A549 (cell line): ENCODE measurements around the gene LRRC38. TPM values are rescaled to one million over a fixed set of nuclear protein-coding genes. Genes with fewer than 3 reads are reported as not detected.
"Not testable (repeated sequence)": the region's sequence is repeated elsewhere in the genome, so short reads cannot be mapped to it uniquely, and the experiment has no call there.

ENCODE experiments used
- ATAC-seq, 2 experiments: fragments of 200-7000 bp in 1 of 2; fragments of >200 bp in 1 of 2; cut with Nextera tagmentation in 1 of 2; cut with Tn5 transposase in 1 of 2; 3 replicates each; pipeline versions ENCODE4 v1.8.0 to v1.9.1; 2018 to 2020; ENCODE audit warnings: mild to moderate bottlenecking in 1 of 2, moderate library complexity in 1 of 2
- CTCF ChIA-PET: fragments of 300-600 bp; sonication (Branson Sonifier 250); formaldehyde crosslinking; extraction: SDS; loops from one replicate; lab custom pipeline; 2021; ENCODE audit warnings: antibody characterized with exemption, inconsistent platforms; lab: Yijun Ruan, JAX
- POLR2A ChIA-PET: fragments of 350-600 bp; formaldehyde crosslinking; extraction: SDS; loops from one replicate; lab custom pipeline; 2021; ENCODE audit warnings: antibody characterized with exemption, inconsistent platforms; lab: Yijun Ruan, JAX
- DNase-seq, 2 experiments: peaks; one replicate each; pipeline versions ENCODE4 v3.0.0 to v3.0.0-alpha.2; 2011 to 2016; ENCODE audit warnings: low read depth in 1 of 2, low spot score in 1 of 2
- FAIRE-seq: peaks from 2 replicates; lab custom pipeline; 2011; peaks lifted over from hg19 to GRCh38; lab: Jason Lieb, UNC
- H3K27ac ChIP-seq, 2 experiments: fragments of >200 bp; sonication (Bioruptor Twin); formaldehyde crosslinking; 3 replicates each; pipeline ENCODE4 v1.5.1; 2016 to 2017
- H3K4me1 ChIP-seq: fragments of >200 bp; sonication (Bioruptor Twin); formaldehyde crosslinking; 3 replicates; pipeline ENCODE4 v1.6.1; 2016
- H3K4me2 ChIP-seq: fragments of >200 bp; sonication (Bioruptor Twin); formaldehyde crosslinking; 3 replicates; pipeline ENCODE4 v1.6.1; 2016
- H3K4me3 ChIP-seq: fragments of >200 bp; sonication (Bioruptor Twin); formaldehyde crosslinking; 3 replicates; pipeline ENCODE4 v1.5.1; 2016
- H3K9me3 ChIP-seq: fragments of >200 bp; sonication (Bioruptor Twin); formaldehyde crosslinking; 3 replicates; pipeline ENCODE4 v1.6.1; 2016
- CHD2 ChIP-seq: fragments of 150-350 bp; IDR thresholded peaks from 2 replicates; pipeline ENCODE4 v1.6.1; 2014; ENCODE audit warnings: low read length; ENCODE audit not compliant: partially characterized antibody
- CHD4 ChIP-seq: fragments of 200-600 bp; sonication (generic); IDR thresholded peaks from 2 replicates; pipeline ENCODE4 v1.6.1; 2016; ENCODE audit warnings: antibody characterized with exemption, mild to moderate bottlenecking, borderline replicate concordance
- EHMT2 ChIP-seq: fragments of 200-600 bp; sonication (generic); IDR thresholded peaks from 2 replicates; pipeline ENCODE4 v1.6.1; 2016; ENCODE audit warnings: antibody characterized with exemption, low read depth, mild to moderate bottlenecking, moderate library complexity
- ESRRA ChIP-seq: fragments of 150-350 bp; IDR thresholded peaks from 2 replicates; pipeline ENCODE4 v1.6.1; 2014; ENCODE audit warnings: mild to moderate bottlenecking, low read length, borderline replicate concordance
- FOXS1 ChIP-seq: fragments of 250-450 bp; sonication (Bioruptor Pico); IDR thresholded peaks from 2 replicates; pipeline ENCODE4 v1.5.0; 2020; ENCODE audit warnings: mild to moderate bottlenecking, moderate library complexity
- MAZ ChIP-seq: fragments of 150-350 bp; IDR thresholded peaks from 2 replicates; pipeline ENCODE4 v1.6.1; 2014; ENCODE audit warnings: antibody characterized with exemption, low read depth, low read length, borderline replicate concordance
- NPAS2 ChIP-seq: fragments of 250-450 bp; sonication (Bioruptor Pico); IDR thresholded peaks from 2 replicates; pipeline ENCODE4 v1.8.0; 2022; ENCODE audit warnings: mild to moderate bottlenecking, moderate library complexity, borderline replicate concordance
- PHF8 ChIP-seq: fragments of 200-600 bp; sonication (generic); IDR thresholded peaks from 2 replicates; pipeline ENCODE4 v1.6.1; 2016; ENCODE audit warnings: low read depth, mild to moderate bottlenecking, antibody characterized with exemption, moderate library complexity, borderline replicate concordance
- REST ChIP-seq: fragments of 200-600 bp; sonication (generic); IDR thresholded peaks from 2 replicates; pipeline ENCODE4 v1.6.1; 2016; ENCODE audit warnings: antibody characterized with exemption, mild to moderate bottlenecking, moderate library complexity
- RFX5 ChIP-seq: fragments of 450-650 bp; IDR thresholded peaks from 2 replicates; pipeline ENCODE4 v1.7.1; 2014; ENCODE audit warnings: antibody characterized with exemption, mild to moderate bottlenecking, moderate library complexity
- ZNF302 ChIP-seq: fragments of 250-450 bp; sonication (Bioruptor Pico); IDR thresholded peaks from 2 replicates; pipeline ENCODE4 v1.9.0; 2021; ENCODE audit warnings: inconsistent platforms, mild to moderate bottlenecking, moderate library complexity
- ZSCAN20 ChIP-seq: fragments of 250-450 bp; sonication (Bioruptor Pico); IDR thresholded peaks from 2 replicates; pipeline ENCODE4 v1.8.0; 2022; ENCODE audit warnings: mild to moderate bottlenecking, moderate library complexity
- WGBS: methylation state at CpG from one replicate; pipeline ENCODE4 v1.1.6; 2017; ENCODE audit errors: missing lambda C conversion rate; 5-methylcytosine and 5-hydroxymethylcytosine counted together
- polyA plus RNA-seq, 4 experiments: library from polyadenylated mRNA; depleted of rRNA in 3 of 4; stranded (reverse); fragments of >200 nt; fragmentation: RNase III in 1 of 4; extraction: RNeasy Plus Mini Kit Qiagen cat#74134 plus additional on column Dnase treatment in 1 of 4; gene quantifications; 2 replicates in 3 of 4; 3 replicates in 1 of 4; pipeline ENCODE4 v1.2.3, GENCODE V29; 2011 to 2017
- TF ChIP-seq, protein P1 (sequence below): IDR thresholded peaks from 2 replicates; pipeline ENCODE4 v1.6.1; 2012
- TF ChIP-seq, protein P2 (sequence below): IDR thresholded peaks from 2 replicates; pipeline ENCODE4 v1.6.1; 2012
- TF ChIP-seq, protein P3 (sequence below): fragments of 250-450 bp; sonication (Bioruptor Pico); IDR thresholded peaks from 2 replicates; pipeline ENCODE4 v1.5.0; 2020; ENCODE audit warnings: low read depth, mild to moderate bottlenecking, moderate library complexity
- TF ChIP-seq, protein P4 (sequence below): fragments of >200 bp; sonication (Bioruptor Twin); formaldehyde crosslinking; IDR thresholded peaks from 3 replicates; pipeline ENCODE4 v1.6.1; 2016

Gene LRRC38
- polyA plus RNA-seq, 2 of the 4 experiments (the other 2 are of a cell fraction): not detected

GRCh38 chr1:13450204-13450603 is 63.6 kb downstream of the LRRC38 start:
- TF ChIP-seq, protein P1, sequence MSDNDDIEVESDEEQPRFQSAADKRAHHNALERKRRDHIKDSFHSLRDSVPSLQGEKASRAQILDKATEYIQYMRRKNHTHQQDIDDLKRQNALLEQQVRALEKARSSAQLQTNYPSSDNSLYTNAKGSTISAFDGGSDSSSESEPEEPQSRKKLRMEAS: no peak
- TF ChIP-seq, protein P2, sequence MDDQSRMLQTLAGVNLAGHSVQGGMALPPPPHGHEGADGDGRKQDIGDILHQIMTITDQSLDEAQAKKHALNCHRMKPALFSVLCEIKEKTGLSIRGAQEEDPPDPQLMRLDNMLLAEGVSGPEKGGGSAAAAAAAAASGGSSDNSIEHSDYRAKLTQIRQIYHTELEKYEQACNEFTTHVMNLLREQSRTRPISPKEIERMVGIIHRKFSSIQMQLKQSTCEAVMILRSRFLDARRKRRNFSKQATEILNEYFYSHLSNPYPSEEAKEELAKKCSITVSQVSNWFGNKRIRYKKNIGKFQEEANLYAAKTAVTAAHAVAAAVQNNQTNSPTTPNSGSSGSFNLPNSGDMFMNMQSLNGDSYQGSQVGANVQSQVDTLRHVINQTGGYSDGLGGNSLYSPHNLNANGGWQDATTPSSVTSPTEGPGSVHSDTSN: no peak
- TF ChIP-seq CHD4: no peak
- no peak for TF ChIP-seq ZNF302 (CRISPR knock-in tag)
- TF ChIP-seq MAZ: no peak
- TF ChIP-seq ZSCAN20 (CRISPR knock-in tag): no peak
- no peak for TF ChIP-seq CHD2
- TF ChIP-seq, protein P3, sequence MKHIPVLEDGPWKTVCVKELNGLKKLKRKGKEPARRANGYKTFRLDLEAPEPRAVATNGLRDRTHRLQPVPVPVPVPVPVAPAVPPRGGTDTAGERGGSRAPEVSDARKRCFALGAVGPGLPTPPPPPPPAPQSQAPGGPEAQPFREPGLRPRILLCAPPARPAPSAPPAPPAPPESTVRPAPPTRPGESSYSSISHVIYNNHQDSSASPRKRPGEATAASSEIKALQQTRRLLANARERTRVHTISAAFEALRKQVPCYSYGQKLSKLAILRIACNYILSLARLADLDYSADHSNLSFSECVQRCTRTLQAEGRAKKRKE (CRISPR knock-in tag): no peak
- H3K4me1 ChIP-seq: no peaks in the 10 kb centered on the region
- ChIA-PET POLR2A (no interaction called here), CTCF (no interaction called here)
- ATAC-seq (no peak), FAIRE-seq (no peak), DNase-seq (no peak)
- no peak overlapping the region for H3K4me2 ChIP-seq
- H3K27ac ChIP-seq: no peak overlapping the region
- H3K4me3 ChIP-seq: no peak overlapping the region
- H3K9me3 ChIP-seq: no peaks in the 10 kb centered on the region
- 1% methylated on average over 5 of the region's 7 CpGs for WGBS

- no peak for FAIRE-seq
- POLR2A ChIA-PET: no interaction called here
- H3K9me3 ChIP-seq: no peaks in the 10 kb centered on the region
- H3K4me2 ChIP-seq: no peak overlapping the region
- 25% methylated on average over 10 of the region's 10 CpGs for WGBS
- TF ChIP-seq, protein P4, sequence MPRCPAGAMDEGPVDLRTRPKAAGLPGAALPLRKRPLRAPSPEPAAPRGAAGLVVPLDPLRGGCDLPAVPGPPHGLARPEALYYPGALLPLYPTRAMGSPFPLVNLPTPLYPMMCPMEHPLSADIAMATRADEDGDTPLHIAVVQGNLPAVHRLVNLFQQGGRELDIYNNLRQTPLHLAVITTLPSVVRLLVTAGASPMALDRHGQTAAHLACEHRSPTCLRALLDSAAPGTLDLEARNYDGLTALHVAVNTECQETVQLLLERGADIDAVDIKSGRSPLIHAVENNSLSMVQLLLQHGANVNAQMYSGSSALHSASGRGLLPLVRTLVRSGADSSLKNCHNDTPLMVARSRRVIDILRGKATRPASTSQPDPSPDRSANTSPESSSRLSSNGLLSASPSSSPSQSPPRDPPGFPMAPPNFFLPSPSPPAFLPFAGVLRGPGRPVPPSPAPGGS: no peak
- TF ChIP-seq PHF8 (no peak), NPAS2 (CRISPR knock-in tag) (no peak), EHMT2 (no peak), FOXS1 (CRISPR knock-in tag) (no peak), ESRRA (no peak), REST (no peak), RFX5 (no peak)
- TF ChIP-seq, protein P2: no peak
- H3K4me1 ChIP-seq: no peaks in the 10 kb centered on the region
- no peak overlapping the region for H3K4me3 ChIP-seq
- ATAC-seq: no peak
- CTCF ChIA-PET: interaction anchor here (0.9 kb wide), 1 partner anchor 10 kb away, joined by 3 read pairs; no protein-coding TSS in a partner anchor
- no peak for DNase-seq
- no peak overlapping the region for H3K27ac ChIP-seq
Measured at GRCh38 chr1:13443335-13443979, 70.3 kb downstream of the LRRC38 start.

- DNase-seq, H3K9me3 ChIP-seq, H3K4me3 ChIP-seq, H3K27ac ChIP-seq, H3K4me1 ChIP-seq, POLR2A ChIA-PET, CTCF ChIA-PET, H3K4me2 ChIP-seq, ATAC-seq, FAIRE-seq: not testable (repeated sequence)
- 16% methylated on average over 6 of the region's 49 CpGs for WGBS
Measured at GRCh38 chr1:13439104-13439783, 74.6 kb downstream of the LRRC38 start.
